Astrocyte of the cerebellum (primary cell): ENCODE data around the gene DNAJC27.

ENCODE experiments used
- DNase-seq: peaks from one replicate; pipeline ENCODE4 v3.0.0-alpha.2; 2011; ENCODE audit warnings: low read depth
- H3K4me3 ChIP-seq: 2 replicates; pipeline ENCODE4 v1.5.1; 2011; ENCODE audit warnings: mild to moderate bottlenecking, low read depth, low read length, moderate library complexity
- CTCF ChIP-seq: IDR thresholded peaks from 2 replicates; pipeline ENCODE4 v1.5.1; 2012; ENCODE audit warnings: low read length, low read depth, moderate library complexity, mild to moderate bottlenecking; ENCODE audit errors: missing control alignments
- in situ Hi-C: cut with HindIII; loops from 2 replicates; pipeline ENCODE4 v1.10.0; 2017; ENCODE audit warnings: low sequenced_read_pairs

DNAJC27 gene

GRCh38 chr2:24898122-24899109 is 73.3 kb downstream of the DNAJC27 start:
- no peak overlapping the region for H3K4me3 ChIP-seq
- in situ Hi-C loops = no loop called here
- DNase-seq = peak; percentile 19
- no peak for TF ChIP-seq CTCF

GRCh38 chr2:24894750-24895149 is 77.0 kb downstream of the DNAJC27 start:
- H3K4me3 ChIP-seq = no peak overlapping the region
- TF ChIP-seq CTCF = no peak
- DNase-seq = no peak
- in situ Hi-C loops = no loop called here

GRCh38 chr2:24893934-24894333 is 77.8 kb downstream of the DNAJC27 start:
- in situ Hi-C loops = no loop called here
- no peak for TF ChIP-seq CTCF
- no peak for DNase-seq
- no peak overlapping the region for H3K4me3 ChIP-seq
